ENCODE results near the gene ADGRF4.
"Not testable (repeated sequence)": the region's sequence is repeated elsewhere in the genome, so short reads cannot be mapped to it uniquely, and the experiment has no call there.

ADGRF4 gene

DNA sequence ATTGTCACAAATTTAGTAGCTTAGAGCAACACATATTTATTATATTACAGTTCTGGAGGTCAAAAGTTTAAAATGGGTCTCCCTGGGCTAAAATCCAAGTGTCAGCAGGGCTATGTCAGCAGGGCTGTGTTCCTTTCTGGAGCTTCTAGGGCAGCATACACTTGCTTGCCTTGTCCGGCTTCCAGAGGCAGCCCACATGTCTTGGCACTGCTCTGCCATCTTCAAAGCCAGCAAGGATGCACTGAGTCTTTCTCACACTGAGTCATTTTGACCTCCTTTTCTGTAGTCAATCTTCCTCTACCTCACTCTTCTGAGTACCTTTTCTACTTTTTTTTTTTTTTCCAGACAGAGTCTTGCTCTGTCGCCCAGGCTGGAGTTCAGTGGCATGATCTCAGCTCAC, 39.0 kb downstream of the ADGRF4 start:
- DNase-seq: no peak

DNA sequence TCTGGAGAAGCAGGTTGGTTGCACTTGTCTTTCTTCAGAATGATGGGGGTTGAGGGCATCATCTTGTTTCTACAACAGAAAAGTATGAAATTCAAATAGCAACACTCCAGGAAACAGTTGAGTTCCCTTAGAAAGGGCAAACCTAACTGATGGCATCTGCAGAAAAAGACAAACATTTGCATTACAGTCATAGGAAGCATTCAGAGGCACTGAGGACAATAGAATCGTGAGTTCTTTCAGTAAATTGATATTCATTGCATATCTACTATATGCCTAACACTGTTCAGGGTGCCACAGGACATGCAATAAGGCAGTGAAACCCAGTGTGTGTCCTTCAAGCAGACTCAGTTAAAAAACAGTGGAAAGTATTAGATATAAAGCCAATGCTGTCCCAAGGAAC, 42.3 kb downstream of the ADGRF4 start:
- no peak for DNase-seq

DNA sequence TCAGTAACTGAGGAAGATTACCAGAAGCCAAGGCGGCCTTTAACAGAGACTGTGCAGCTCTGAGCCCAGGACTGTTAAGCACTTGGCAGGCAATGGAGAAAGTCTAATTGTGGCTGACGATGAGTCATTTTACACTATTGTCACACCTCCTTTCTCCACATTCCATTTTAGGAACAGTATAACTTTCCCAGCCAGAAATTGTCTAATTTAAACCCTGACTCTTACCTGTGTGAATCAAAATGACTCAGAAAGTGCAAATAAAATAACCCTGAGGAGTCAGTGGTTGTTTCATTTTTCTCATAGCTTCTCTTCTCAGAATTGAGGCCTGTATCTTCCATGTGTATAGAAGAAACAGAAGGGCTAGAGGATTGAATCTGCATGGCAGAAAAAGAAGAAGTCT, 43.4 kb downstream of the ADGRF4 start:
- DNase-seq: no peak

DNA sequence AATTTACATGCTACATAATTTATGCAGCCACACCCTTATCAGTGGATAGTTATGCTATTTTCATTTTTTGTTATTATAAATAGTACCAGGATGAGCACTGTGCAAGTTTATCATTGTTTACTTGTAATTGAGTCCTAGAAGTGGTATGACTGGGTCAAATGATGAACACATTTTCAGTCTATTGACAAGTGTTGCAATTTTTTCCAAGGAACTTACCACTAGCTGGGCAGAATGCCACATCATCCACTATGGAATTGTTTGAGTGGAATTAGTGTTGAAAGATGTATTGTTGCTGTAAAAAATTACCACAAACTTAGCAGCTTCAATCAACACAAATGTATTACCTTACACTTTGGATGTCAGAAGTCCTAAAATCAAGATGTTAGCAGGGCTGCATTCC, 45.4 kb downstream of the ADGRF4 start:
- DNase-seq: no peak

DNA sequence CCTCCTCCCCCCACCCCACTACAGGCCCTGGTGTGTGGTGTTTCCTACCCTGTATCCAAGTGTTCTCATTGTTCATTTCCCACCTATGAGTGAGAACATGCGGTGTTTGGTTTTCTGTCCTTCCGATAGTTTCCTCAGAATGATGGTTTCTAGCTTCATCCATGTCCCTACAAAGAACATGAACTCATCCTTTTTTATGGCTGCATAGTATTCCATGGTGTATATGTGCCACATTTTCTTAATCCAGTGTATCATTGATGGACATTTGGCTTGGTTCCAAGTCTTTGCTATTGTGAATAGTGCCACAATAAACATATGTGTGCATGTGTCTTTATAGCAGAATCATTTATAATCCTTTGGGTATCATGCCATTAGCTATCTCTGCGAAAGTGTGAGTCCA, 46.9 kb downstream of the ADGRF4 start:
- not testable (repeated sequence) for DNase-seq

DNA sequence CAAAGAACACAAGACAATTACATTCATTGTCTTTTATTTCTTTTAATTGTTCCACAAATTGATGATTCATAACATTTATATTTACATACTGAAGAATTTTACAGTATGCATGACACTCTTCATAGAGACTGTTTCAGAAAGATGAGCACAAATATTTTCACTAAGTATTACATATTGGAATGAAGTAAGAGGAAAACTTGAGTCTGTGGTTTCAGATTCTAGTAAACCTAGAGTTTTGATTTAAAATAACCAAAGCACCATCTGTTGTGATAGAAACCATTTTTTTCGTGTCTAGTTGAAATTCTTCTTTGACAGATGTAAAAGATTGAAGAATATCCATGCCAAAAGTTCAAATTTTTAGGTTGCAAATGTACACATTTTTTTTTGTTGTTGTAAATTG, 51.4 kb downstream of the ADGRF4 start:
- no peak for DNase-seq

DNA sequence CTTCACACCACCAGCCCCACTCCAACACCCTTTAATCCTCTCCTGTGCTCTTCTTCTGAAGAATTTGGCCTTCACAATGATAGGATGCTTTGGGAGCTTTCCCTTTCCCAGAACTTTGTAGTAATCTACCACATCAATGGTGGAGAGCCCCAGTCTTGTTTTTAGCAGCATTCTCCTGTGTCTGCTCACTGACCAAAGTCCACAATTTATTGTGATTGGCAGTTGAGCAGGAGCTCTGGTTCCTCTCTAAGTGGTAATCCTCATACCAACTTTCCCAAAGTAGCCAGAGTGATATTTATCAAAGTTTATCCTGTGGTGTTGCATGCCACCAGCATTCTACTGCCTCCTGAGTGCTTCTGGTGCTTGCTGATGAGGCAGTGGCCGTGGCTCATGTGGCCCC, 54.4 kb downstream of the ADGRF4 start:
- no peak for DNase-seq

DNA sequence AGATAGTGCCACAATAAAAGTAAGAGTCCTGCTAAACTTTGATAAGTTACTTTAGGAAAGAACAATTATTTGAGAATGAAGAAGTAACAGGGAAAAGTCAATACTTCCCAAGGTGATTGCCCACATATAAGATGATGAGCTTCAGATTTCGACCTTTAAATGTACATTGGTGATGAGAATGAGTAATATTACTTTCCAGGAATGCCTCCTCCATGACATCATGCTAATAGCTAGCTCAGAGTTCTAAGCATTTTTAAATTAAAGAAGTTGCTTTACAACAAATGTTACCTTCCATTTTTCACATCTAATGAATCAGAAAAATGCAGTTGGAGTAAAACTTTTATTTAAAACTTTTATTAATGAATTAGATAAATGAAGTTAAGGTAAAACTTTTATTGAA, 61.0 kb downstream of the ADGRF4 start:
- no peak for DNase-seq

DNA sequence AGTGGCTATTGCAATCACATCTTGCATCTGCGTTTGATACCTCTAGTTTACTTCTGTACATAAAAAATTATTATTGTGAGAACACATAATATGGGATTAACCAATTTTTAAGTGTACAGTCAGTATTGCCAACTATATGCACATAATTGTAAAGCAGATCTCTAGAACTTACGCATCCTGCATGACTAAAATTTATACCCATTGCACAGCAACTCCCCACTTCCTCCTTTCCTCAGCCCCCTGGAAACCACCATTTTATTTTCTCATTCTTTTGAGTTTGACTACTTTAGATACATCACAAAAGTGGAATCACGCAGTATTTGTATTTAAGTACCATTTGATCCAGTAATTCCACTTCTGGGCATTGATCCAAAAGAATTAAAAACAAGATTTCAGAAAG, 64.1 kb downstream of the ADGRF4 start:
- DNase-seq: no peak

DNA sequence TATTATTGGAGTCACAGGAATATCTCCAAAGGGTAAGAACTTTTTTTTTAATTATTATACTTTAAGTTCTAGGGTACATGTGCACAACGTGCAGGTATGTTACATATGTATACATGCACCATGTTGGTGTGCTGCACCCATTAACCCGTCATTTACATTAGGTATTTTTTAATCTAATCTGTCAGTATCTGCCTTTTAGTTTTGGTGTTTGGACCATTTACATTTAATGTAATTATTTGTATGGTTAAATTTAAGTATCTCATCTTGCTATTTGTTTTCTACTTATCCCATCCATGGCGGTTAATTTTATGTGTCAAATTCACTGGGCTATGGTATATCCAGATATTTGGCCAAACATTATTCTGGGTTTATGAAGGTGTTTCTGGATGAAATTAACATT, 68.1 kb downstream of the ADGRF4 start:
- DNase-seq: no peak

DNA sequence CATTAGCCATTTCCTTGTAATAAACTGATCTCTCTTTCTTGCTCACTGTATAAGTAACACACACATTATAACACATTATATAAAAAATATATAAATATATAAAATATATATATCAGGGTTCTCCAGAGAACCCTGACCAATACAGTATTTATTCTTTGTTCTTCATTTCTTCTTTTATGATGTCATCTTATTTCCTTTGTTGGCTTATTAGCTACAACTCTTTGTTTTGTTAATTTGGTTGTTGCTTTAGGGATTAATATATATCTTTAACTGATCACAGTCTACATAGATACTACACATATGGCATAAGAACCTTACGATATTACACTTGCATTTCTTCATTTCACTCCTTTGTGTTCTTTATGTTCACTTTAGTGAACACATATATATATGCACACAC, 68.7 kb downstream of the ADGRF4 start:
- DNase-seq: no peak

DNA sequence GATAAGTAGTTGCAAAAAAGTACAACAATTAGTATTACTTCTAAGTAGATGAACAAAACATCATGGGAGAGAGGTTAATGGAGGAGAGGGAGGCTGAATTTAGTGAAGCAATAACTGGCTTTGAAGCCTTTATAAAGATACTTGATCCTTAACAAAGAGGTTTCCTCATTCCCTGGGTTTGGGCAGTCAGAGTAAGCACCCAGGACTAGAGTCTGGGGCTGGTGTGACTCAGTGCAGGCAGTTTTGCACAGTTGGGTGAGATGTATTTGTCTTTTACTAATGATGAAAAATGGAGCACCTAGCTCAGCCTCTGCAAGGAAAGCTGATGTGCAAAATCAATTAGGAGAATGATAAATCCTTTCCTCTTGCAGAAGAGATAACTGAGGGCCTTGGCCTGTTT, 71.6 kb downstream of the ADGRF4 start:
- DNase-seq: no peak
